ENCODE measurements around the gene SEMA6D.

DNA sequence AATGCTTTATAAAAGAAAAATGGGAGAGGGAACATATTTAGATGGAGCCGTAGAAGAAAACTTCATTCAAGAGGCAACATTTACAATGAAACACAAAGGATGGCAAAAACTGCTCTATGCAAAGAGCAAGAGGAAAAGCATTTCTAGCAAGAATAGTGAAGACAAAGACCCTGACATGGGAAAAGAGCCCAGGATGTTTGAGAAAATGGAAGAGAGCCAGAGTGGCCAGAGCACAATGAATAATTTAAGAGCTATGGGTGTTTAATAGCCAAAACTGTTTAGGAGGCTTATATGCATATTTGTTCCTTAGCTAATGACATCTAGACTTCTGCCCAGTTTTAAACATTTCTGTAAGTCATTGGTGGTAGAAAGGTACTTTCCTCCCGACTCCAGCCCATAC is 25.4 kb upstream of the SEMA6D start:
- TF ChIP-seq, protein P1, sequence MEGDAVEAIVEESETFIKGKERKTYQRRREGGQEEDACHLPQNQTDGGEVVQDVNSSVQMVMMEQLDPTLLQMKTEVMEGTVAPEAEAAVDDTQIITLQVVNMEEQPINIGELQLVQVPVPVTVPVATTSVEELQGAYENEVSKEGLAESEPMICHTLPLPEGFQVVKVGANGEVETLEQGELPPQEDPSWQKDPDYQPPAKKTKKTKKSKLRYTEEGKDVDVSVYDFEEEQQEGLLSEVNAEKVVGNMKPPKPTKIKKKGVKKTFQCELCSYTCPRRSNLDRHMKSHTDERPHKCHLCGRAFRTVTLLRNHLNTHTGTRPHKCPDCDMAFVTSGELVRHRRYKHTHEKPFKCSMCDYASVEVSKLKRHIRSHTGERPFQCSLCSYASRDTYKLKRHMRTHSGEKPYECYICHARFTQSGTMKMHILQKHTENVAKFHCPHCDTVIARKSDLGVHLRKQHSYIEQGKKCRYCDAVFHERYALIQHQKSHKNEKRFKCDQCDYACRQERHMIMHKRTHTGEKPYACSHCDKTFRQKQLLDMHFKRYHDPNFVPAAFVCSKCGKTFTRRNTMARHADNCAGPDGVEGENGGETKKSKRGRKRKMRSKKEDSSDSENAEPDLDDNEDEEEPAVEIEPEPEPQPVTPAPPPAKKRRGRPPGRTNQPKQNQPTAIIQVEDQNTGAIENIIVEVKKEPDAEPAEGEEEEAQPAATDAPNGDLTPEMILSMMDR (conservative IDR thresholded peaks at IDR 0.05 in 1 of 2, IDR thresholded peaks at IDR 0.05 in 1 of 2; ENCODE audit: extremely low read depth in 1 of 2, insufficient read depth in 1 of 2, low read depth in 1 of 2, low read length in 2 of 2), result no peak
- TF ChIP-seq EZH2 (IDR thresholded peaks at IDR 0.05; ENCODE audit: borderline replicate concordance, low read length), result no peak
